Effector CD4-positive, alpha-beta T cell (primary cell): ENCODE data around the gene CD4.
A peak's percentile ranks its signal among the peaks of the same experiment; 100 is the strongest.
"Not testable (repeated sequence)": the region's sequence is repeated elsewhere in the genome, so short reads cannot be mapped to it uniquely, and the experiment has no call there.

Experiments used
- DNase-seq: peaks from one replicate; pipeline ENCODE4 v3.0.0-alpha.2; 2020

CD4 gene

GRCh38 chr12:6851153-6851920 is 62.0 kb downstream of the CD4 start, which contains the start of gene CDCA3:
CDCA3 (minus strand) TSS chr12:6851286; CDS start chr12:6850952, 334 bp downstream.
- DNase-seq, result peak; percentile 89

GRCh38 chr12:6851921-6852650 is 62.8 kb downstream of the CD4 start, which contains the start of gene USP5:
USP5 (plus strand) TSS chr12:6852150; CDS start chr12:6852180, 30 bp downstream.
- peak; percentile 98 for DNase-seq

- DNase-seq, result peak; percentile 45
These were observed 63.5 kb downstream of the CD4 start for GRCh38 chr12:6852651-6853354.

- no peak for DNase-seq
These were observed 64.3 kb downstream of the CD4 start for GRCh38 chr12:6853626-6854025.

- no peak for DNase-seq
These were observed 64.7 kb downstream of the CD4 start for GRCh38 chr12:6854036-6854435.

GRCh38 chr12:6855322-6855721 is 66.0 kb downstream of the CD4 start:
- no peak for DNase-seq

DNA sequence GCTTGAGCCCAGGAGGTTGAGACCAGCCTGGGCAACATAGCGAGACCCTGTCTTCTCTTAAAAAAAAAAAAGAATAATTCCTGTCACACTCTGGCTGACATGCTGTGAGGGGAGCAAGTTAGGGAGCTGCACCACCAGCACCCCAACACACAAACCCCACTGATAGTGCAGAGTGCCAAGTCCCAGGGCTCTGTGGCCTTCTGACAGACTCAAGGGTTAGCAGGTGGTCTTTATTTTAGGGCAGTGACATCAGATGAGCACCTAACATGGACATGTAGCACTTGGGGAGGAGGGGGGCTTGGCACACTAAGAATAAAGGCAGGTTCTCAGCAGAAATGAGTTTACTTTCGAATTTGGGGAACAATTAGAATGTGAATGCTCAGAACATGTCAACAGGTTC is 69.5 kb downstream of the CD4 start:
- no peak for DNase-seq

- DNase-seq, result no peak
These were observed 70.8 kb downstream of the CD4 start for GRCh38 chr12:6860116-6860515.

GRCh38 chr12:6860942-6861341 is 71.6 kb downstream of the CD4 start:
- DNase-seq, result no peak

DNA sequence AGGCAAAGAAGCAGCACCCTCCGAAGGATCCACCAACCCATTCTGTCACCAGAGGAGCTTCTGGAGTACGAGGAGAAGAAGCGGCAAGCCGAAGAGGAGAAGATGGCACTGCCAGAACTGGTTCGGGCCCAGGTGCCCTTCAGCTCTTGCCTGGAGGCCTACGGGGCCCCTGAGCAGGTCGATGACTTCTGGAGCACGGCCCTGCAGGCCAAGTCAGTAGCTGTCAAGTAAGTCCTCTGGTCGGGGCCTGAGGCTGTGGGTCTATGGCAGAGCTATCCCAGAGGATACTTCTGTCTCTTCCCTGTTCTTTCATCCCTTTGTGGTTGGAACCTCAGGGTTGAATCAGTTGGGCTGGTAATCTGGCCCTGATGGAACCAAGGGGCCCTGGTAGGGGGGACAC is 72.1 kb downstream of the CD4 start:
- no peak for DNase-seq

GRCh38 chr12:6863033-6863432 is 73.7 kb downstream of the CD4 start:
- no peak for DNase-seq

DNA sequence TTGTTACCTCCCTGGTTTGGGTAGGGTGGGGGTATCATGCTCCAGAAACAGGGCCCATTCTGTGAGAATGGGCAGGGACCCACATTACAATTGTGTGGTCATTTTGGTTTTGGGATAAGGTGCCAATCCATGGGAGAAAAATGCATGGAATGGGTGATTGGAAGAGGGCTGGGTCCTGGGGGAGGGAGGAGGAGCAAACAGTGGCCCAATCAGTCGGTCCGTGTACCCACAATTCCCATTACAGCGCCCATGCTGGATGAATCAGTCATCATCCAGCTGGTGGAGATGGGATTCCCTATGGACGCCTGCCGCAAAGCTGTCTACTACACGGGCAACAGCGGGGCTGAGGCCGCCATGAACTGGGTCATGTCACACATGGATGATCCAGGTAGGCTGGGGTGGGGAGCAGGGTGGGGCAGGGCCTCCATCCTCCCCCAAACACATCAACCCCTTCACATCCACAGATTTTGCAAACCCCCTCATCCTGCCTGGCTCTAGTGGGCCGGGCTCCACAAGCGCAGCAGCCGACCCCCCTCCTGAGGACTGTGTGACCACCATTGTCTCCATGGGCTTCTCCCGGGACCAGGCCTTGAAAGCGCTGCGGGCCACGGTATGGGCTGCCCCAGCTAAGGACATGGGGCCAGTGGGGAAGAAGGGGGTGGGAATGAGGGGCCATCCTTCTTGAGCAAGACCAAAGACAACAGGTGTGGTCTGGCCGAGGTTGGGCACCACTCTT is 74.4 kb downstream of the CD4 start:
- no peak for DNase-seq

- not testable (repeated sequence) for DNase-seq
These were observed 76.0 kb downstream of the CD4 start for GRCh38 chr12:6865307-6865706.

DNA sequence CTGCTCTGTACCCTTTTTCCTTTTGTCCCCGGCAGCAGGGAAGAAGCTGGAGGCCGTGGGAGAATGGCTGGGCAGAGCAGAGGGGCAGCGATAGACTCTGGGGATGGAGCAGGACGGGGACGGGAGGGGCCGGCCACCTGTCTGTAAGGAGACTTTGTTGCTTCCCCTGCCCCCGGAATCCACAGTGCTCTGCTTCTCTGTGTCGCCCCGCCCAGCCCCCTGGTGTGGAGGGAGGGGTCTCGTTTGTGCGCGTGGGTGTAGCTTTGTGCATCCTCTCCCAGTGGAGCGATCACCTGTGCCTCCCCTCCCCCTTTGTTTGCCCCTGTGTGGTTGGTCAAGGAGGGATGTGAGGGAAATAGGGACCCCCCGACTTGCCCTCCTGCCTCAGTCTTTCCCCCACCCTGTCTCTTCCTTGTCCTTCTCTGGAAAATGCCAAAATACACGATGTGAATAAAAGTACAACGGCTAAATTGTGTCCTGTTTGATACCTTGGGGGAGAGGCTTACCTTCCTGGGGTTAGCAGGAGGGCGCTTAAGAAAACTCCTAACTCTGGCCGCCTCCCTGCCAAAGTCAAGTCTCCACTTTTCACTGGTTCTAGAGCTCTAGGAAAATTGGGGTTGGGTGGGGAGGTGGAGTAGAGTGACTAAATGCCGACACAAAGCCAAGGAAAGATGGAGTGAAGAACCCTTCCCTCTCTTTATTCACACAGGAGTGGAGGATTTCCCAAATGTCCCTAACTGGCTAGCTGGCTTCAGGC is 77.0 kb downstream of the CD4 start:
- DNase-seq, result no peak

GRCh38 chr12:6866920-6867412 is 77.6 kb downstream of the CD4 start:
- no peak for DNase-seq

GRCh38 chr12:6867413-6868210 is 78.3 kb downstream of the CD4 start, which contains the start of gene TPI1:
TPI1 (plus strand) TSS chr12:6867531; CDS start chr12:6867567, 36 bp downstream.
- DNase-seq, result peak; percentile 65

GRCh38 chr12:6868211-6869048 is 79.1 kb downstream of the CD4 start:
- no peak for DNase-seq

DNA sequence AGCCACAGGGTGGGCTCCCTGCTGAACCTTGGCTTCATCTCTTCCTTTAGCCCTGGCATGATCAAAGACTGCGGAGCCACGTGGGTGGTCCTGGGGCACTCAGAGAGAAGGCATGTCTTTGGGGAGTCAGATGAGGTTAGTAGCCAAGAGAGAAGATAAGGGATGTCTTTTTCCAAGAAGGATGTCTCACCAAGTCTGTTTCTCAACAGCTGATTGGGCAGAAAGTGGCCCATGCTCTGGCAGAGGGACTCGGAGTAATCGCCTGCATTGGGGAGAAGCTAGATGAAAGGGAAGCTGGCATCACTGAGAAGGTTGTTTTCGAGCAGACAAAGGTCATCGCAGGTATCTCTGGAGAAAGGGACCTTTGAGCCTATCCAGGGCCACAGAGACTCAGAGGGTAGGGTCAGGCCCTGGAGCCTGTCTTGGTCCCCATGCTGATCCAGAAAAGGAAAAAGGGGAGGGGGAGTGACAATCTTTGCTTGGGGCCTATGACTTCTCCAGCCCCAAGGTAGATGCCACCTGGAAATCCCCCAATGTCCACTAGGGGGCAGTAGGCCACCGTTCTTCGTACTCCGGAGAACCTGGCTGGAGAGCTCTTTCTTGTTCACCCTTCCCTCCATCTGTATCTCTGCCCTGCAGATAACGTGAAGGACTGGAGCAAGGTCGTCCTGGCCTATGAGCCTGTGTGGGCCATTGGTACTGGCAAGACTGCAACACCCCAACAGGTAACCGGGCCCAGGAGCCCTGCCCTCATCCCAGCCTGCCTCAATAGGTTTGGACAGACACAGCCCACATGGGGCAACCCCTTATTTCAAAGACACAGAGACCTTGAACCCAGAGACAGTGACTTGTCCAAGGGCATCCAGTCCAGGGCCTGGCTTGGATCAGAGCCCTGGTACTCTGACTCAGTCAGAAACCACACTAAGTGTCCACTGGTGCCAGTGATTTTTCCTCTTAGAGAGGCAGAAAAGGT is 80.0 kb downstream of the CD4 start:
- peak; percentile 85 for DNase-seq
